GM12878 (cell line): ENCODE data around the gene WDR17.

Experiments used
- ATF7 ChIP-seq: fragments of 450-650 bp; IDR thresholded peaks from 2 replicates; pipeline ENCODE4 v1.6.1; 2016; ENCODE audit warnings: low read depth, mild to moderate bottlenecking
- POLR2AphosphoS2 ChIP-seq: IDR thresholded peaks from 2 replicates; pipeline ENCODE4 v1.6.1; 2011; ENCODE audit warnings: low read depth, mild to moderate bottlenecking, low read length, improper control_type of control experiment, moderate library complexity
- TARDBP ChIP-seq: IDR thresholded peaks from 2 replicates; pipeline ENCODE4 v1.6.1; 2016; ENCODE audit warnings: borderline replicate concordance
- TBL1XR1 ChIP-seq: IDR thresholded peaks from 2 replicates; pipeline ENCODE4 v1.6.1; 2012; ENCODE audit warnings: low read depth, low read length, improper control_type of control experiment
- TF ChIP-seq, protein P1 (sequence below): IDR thresholded peaks from 2 replicates; pipeline ENCODE4 v1.6.1; 2012; ENCODE audit warnings: low read depth, low read length, improper control_type of control experiment

- TF ChIP-seq ATF7 (no peak), POLR2AphosphoS2 (no peak), TBL1XR1 (no peak), TARDBP (no peak)
- TF ChIP-seq, protein P1, sequence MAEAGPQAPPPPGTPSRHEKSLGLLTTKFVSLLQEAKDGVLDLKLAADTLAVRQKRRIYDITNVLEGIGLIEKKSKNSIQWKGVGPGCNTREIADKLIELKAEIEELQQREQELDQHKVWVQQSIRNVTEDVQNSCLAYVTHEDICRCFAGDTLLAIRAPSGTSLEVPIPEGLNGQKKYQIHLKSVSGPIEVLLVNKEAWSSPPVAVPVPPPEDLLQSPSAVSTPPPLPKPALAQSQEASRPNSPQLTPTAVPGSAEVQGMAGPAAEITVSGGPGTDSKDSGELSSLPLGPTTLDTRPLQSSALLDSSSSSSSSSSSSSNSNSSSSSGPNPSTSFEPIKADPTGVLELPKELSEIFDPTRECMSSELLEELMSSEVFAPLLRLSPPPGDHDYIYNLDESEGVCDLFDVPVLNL: no peak
These were observed 119.4 kb downstream of the WDR17 start for GRCh38 chr4:176185051-176185450.
